Parathyroid adenoma (tissue), 2 donors: ENCODE measurements around the gene BSND.

Experiments
- H2AFZ ChIP-seq: fragments of 300-600 bp; sonication (generic); one replicate; pipeline ENCODE4 v1.7.0; 2017; ENCODE audit warnings: antibody characterized with exemption, mild to moderate bottlenecking
- H3K27ac ChIP-seq: fragments of 300-600 bp; sonication (generic); one replicate; pipeline ENCODE4 v1.7.0; 2017
- H3K27me3 ChIP-seq: fragments of 300-600 bp; sonication (generic); one replicate; pipeline ENCODE4 v1.7.0; 2017; ENCODE audit warnings: low read length; ENCODE audit not compliant: control insufficient read depth, insufficient read depth
- H3K36me3 ChIP-seq: fragments of 300-600 bp; sonication (generic); one replicate; pipeline ENCODE4 v1.7.0; 2017; ENCODE audit warnings: low read length; ENCODE audit not compliant: control insufficient read depth, insufficient read depth
- H3K4me1 ChIP-seq: fragments of 300-600 bp; sonication (generic); one replicate; pipeline ENCODE4 v1.7.0; 2017; ENCODE audit warnings: control low read depth
- H3K4me2 ChIP-seq: fragments of 300-600 bp; sonication (generic); one replicate; pipeline ENCODE4 v1.7.0; 2017; ENCODE audit warnings: low read length
- H3K4me3 ChIP-seq: fragments of 300-600 bp; sonication (generic); one replicate; pipeline ENCODE4 v1.7.0; 2017; ENCODE audit warnings: low read depth, low read length
- H3K79me2 ChIP-seq: fragments of 300-600 bp; sonication (generic); one replicate; pipeline ENCODE4 v1.7.0; 2017; ENCODE audit warnings: control low read depth
- H3K9ac ChIP-seq: fragments of 300-600 bp; sonication (generic); one replicate; pipeline ENCODE4 v1.7.0; 2017; ENCODE audit warnings: mild to moderate bottlenecking
- H3K9me3 ChIP-seq: fragments of 300-600 bp; sonication (generic); one replicate; pipeline ENCODE4 v1.7.0; 2017; ENCODE audit warnings: low read length; ENCODE audit not compliant: control insufficient read depth
- CTCF ChIP-seq: fragments of 300-600 bp; sonication (generic); IDR thresholded peaks from one replicate; pipeline ENCODE4 v1.7.0; 2017; ENCODE audit warnings: antibody characterized with exemption, mild to moderate bottlenecking
- donor health status: primary hyperparathyroidism.

Gene BSND

GRCh38 chr1:54952950-54953718, 45.6 kb upstream of the BSND start:
- Histone ChIP-seq H3K9ac (no peak overlapping the region), H3K79me2 (no peaks in the 10 kb centered on the region), H3K4me1 (no peaks in the 10 kb centered on the region), H3K27me3 (no peaks in the 10 kb centered on the region), H3K4me2 (no peak overlapping the region), H3K36me3 (no peaks in the 10 kb centered on the region), H3K9me3 (no peaks in the 10 kb centered on the region), H2AFZ (no peak overlapping the region), H3K27ac (no peak overlapping the region), H3K4me3 (no peak overlapping the region)
- no peak for TF ChIP-seq CTCF

- no peak overlapping the region for H3K27ac ChIP-seq
- no peak overlapping the region for H3K4me2 ChIP-seq
- no peak overlapping the region for H2AFZ ChIP-seq
- H3K4me3 ChIP-seq = no peak overlapping the region
- H3K79me2 ChIP-seq = no peaks in the 10 kb centered on the region
- H3K9me3 ChIP-seq = no peaks in the 10 kb centered on the region
- no peaks in the 10 kb centered on the region for H3K4me1 ChIP-seq
- H3K27me3 ChIP-seq = no peaks in the 10 kb centered on the region
- no peak for TF ChIP-seq CTCF
- H3K36me3 ChIP-seq = no peaks in the 10 kb centered on the region
- no peak overlapping the region for H3K9ac ChIP-seq
Measured at GRCh38 chr1:54953846-54954245, 44.9 kb upstream of the BSND start.

- Histone ChIP-seq H3K4me2 (no peak overlapping the region), H3K9me3 (no peaks in the 10 kb centered on the region), H3K27me3 (no peaks in the 10 kb centered on the region), H3K79me2 (no peaks in the 10 kb centered on the region), H3K4me1 (no peaks in the 10 kb centered on the region), H3K4me3 (no peak overlapping the region), H2AFZ (no peak overlapping the region), H3K9ac (no peak overlapping the region), H3K36me3 (no peaks in the 10 kb centered on the region), H3K27ac (no peak overlapping the region)
- no peak for TF ChIP-seq CTCF
Measured at GRCh38 chr1:54955359-54955758, 43.4 kb upstream of the BSND start.

- Histone ChIP-seq H3K4me1 (no peaks in the 10 kb centered on the region), H2AFZ (no peak overlapping the region), H3K4me3 (no peak overlapping the region), H3K36me3 (no peaks in the 10 kb centered on the region), H3K27me3 (no peaks in the 10 kb centered on the region), H3K79me2 (no peaks in the 10 kb centered on the region), H3K9ac (no peak overlapping the region), H3K9me3 (no peaks in the 10 kb centered on the region), H3K27ac (no peak overlapping the region), H3K4me2 (no peak overlapping the region)
- TF ChIP-seq CTCF = no peak
Measured at GRCh38 chr1:54956726-54957125, 42.0 kb upstream of the BSND start.

- Histone ChIP-seq H3K4me1 (no peaks in the 10 kb centered on the region), H3K9ac (no peak overlapping the region), H3K4me2 (no peak overlapping the region), H3K36me3 (no peaks in the 10 kb centered on the region), H2AFZ (no peak overlapping the region), H3K4me3 (no peak overlapping the region), H3K27ac (no peak overlapping the region), H3K79me2 (no peaks in the 10 kb centered on the region), H3K9me3 (no peaks in the 10 kb centered on the region), H3K27me3 (no peaks in the 10 kb centered on the region)
- TF ChIP-seq CTCF = no peak
Measured at GRCh38 chr1:54959241-54959640, 39.5 kb upstream of the BSND start.
